ENCODE results near the gene SH3BGR. TPM values are rescaled to one million over a fixed set of nuclear protein-coding genes. Genes with fewer than 3 reads are reported as not detected.

The SH3BGR gene
- total and polyA plus RNA-seq, 2 of the 4 experiments (the other 2 are of a cell fraction) = 1.6 to 2.0 TPM

DNA sequence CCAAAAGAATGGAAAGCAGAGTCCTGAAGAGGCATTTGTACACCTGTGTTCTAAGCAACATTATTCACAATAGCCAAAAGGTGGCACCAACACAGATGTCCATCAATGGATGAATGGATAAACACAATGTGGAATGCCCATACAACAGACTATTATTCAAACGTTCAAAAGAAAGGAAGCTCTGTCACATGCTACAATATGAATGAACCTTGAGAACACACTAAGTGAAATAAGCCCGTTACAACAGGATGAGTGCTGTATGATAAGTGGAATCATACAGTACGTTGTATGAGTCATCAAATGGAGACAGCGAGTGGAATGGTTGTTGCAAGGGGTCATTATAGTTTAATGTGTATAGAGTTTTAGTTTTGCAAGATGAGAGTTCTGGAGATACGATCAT, 80.1 kb downstream of the SH3BGR start:
- no peak for DNase-seq
- Histone ChIP-seq H2BK20ac (ENCODE audit: low read depth, low read length) (no peak overlapping the region), H3K14ac (replicated peaks; ENCODE audit: low read depth, low read length) (no peak overlapping the region), H3K23ac (ENCODE audit: low read depth, low read length) (no peak overlapping the region), H2AK9ac (replicated peaks; ENCODE audit: low read depth, low read length, poor library complexity) (no peak overlapping the region), H3K4ac (ENCODE audit: low read depth, low read length) (no peak overlapping the region), H3K9ac (ENCODE audit: low read depth, low read length) (no peak overlapping the region), H3K9me3 (ENCODE audit: control insufficient read depth, insufficient read depth, low read length) (no peaks in the 10 kb centered on the region), H4K5ac (ENCODE audit: low read depth, low read length) (no peak overlapping the region), H3K56ac (ENCODE audit: extremely low read depth, insufficient read depth, low read length) (no peak overlapping the region), H2BK15ac (ENCODE audit: low read depth, low read length) (no peak overlapping the region), H3K18ac (ENCODE audit: low read depth, low read length) (no peak overlapping the region), H3K27ac (ENCODE audit: insufficient read depth, low read length) (no peak overlapping the region), H3K79me1 (ENCODE audit: low read depth in 1 of 2, low read length in 2 of 2) (no peaks in the 10 kb centered on the region), H4K8ac (ENCODE audit: low read depth in 2 of 2, low read length in 2 of 2) (no peak overlapping the region), H2AK5ac (ENCODE audit: low read depth, low read length) (no peak overlapping the region), H3K4me3 (ENCODE audit: insufficient read depth, low read depth, low read length) (no peak overlapping the region), H3K36me3 (ENCODE audit: control insufficient read depth, insufficient read depth, low read length) (no peaks in the 10 kb centered on the region), H4K20me1 (ENCODE audit: insufficient read depth, low read length) (no peaks in the 10 kb centered on the region), H3K4me1 (ENCODE audit: control insufficient read depth, insufficient read depth, low read length) (no peaks in the 10 kb centered on the region), H3K9me1 (ENCODE audit: insufficient read depth, low read length) (no peaks in the 10 kb centered on the region), H2BK120ac (ENCODE audit: low read depth, low read length) (no peak overlapping the region), H3K4me2 (ENCODE audit: low read depth, low read length) (no peak overlapping the region), H3K27me3 (ENCODE audit: control insufficient read depth, insufficient read depth, low read length) (no peaks in the 10 kb centered on the region; the same call in 1 of the 2 replicates), H4K91ac (ENCODE audit: insufficient read depth, low read depth, low read length) (no peak overlapping the region), H2BK5ac (ENCODE audit: low read depth, low read length, poor library complexity, severe bottlenecking) (no peak overlapping the region), H2AFZ (replicated peaks; ENCODE audit: low read length, poor library complexity) (no peak overlapping the region)
- POLR2A ChIA-PET (ENCODE audit: unreplicated experiment) = no interaction called here
- TF ChIP-seq FOS (IDR thresholded peaks at IDR 0.05; ENCODE audit: low read depth, low read length) = no peak
- no peak for TF ChIP-seq BHLHE40 (IDR thresholded peaks at IDR 0.05; ENCODE audit: low read depth, low read length)
- no peak for TF ChIP-seq CEBPB (IDR thresholded peaks at IDR 0.05; ENCODE audit: low read depth, low read length)
- TF ChIP-seq, protein P1, sequence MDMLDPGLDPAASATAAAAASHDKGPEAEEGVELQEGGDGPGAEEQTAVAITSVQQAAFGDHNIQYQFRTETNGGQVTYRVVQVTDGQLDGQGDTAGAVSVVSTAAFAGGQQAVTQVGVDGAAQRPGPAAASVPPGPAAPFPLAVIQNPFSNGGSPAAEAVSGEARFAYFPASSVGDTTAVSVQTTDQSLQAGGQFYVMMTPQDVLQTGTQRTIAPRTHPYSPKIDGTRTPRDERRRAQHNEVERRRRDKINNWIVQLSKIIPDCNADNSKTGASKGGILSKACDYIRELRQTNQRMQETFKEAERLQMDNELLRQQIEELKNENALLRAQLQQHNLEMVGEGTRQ (IDR thresholded peaks at IDR 0.05; ENCODE audit: low read depth, low read length) = no peak
- no peak for TF ChIP-seq MAFK (IDR thresholded peaks at IDR 0.05; ENCODE audit: low read depth, low read length)
- no peak for TF ChIP-seq MXI1 (IDR thresholded peaks at IDR 0.05; ENCODE audit: borderline replicate concordance, low read depth, low read length)
- no peak for TF ChIP-seq NFE2L2 (IDR thresholded peaks at IDR 0.05; ENCODE audit: low read depth, low read length)
- TF ChIP-seq SMC3 (IDR thresholded peaks at IDR 0.05; ENCODE audit: low read depth, low read length) = no peak
- TF ChIP-seq RCOR1 (IDR thresholded peaks at IDR 0.05; ENCODE audit: insufficient replicate concordance, low read length) = no peak
- no peak for TF ChIP-seq MAZ (IDR thresholded peaks at IDR 0.05; ENCODE audit: borderline replicate concordance, low read depth, low read length)
- no peak for TF ChIP-seq RFX5 (IDR thresholded peaks at IDR 0.05; ENCODE audit: low read depth, low read length)
- no peak for TF ChIP-seq RAD21 (IDR thresholded peaks at IDR 0.05; ENCODE audit: low read length)
- in situ Hi-C loops (cut with MboI; ENCODE audit: low sequenced_read_pairs) = no loop called here
- WGBS, 2 experiments (ENCODE audit: extremely low coverage in 2 of 2, insufficient read length in 1 of 2) = 82% methylated on average over 2 of the region's 5 CpGs; no CpG with 5 or more reads in 1 of the 2 experiments
- CTCF ChIA-PET = no interaction called here
- intact Hi-C loops (cut with micrococcal nuclease) = no loop called here
- no TSS peak for BruUV-seq (replicated peaks)
- dilution Hi-C loops (cut with HindIII; ENCODE audit: low sequenced_read_pairs, unreplicated experiment) = no loop called here
- ATAC-seq (ENCODE audit: low read depth) = no peak

All from IMR-90 (cell line).